H1 (cell line): Measurements from ENCODE around the gene SRRT. TPM values are rescaled to one million over a fixed set of nuclear protein-coding genes. Genes with fewer than 3 reads are reported as not detected.

Experiments
- CTCF ChIA-PET: fragments of 300-600 bp; sonication (Branson Sonifier 250); formaldehyde crosslinking; loops from one replicate; lab custom pipeline; 2021; ENCODE audit not compliant: partially characterized antibody; lab: Charles Lee
- POLR2A ChIA-PET: fragments of 300-600 bp; sonication (Branson Sonifier 250); formaldehyde crosslinking; loops from one replicate; lab custom pipeline; 2021; ENCODE audit warnings: inconsistent platforms; ENCODE audit not compliant: partially characterized antibody; lab: Charles Lee
- DNase-seq, 2 experiments: peaks; one replicate each; pipeline versions ENCODE4 v3.0.0 to v3.0.0-alpha.2; 2010 to 2022; ENCODE audit warnings: low spot score in 2 of 2, low read depth in 1 of 2, mixed read lengths in 1 of 2
- FAIRE-seq: peaks from 2 replicates; lab custom pipeline; 2011; peaks lifted over from hg19 to GRCh38; lab: Jason Lieb, UNC
- H2AFZ ChIP-seq: 2 replicates; pipeline ENCODE4 v1.8.1; 2012; ENCODE audit warnings: low read length, inconsistent platforms
- H2AK5ac ChIP-seq: 2 replicates; pipeline ENCODE4 v1.6.1; 2013; ENCODE audit warnings: low read depth, low read length
- H2BK120ac ChIP-seq: replicated peaks from 2 replicates; pipeline ENCODE3; 2013; ENCODE audit warnings: low read depth, low read length, inconsistent platforms
- H2BK12ac ChIP-seq: 2 replicates; pipeline ENCODE4 v1.6.1; 2013; ENCODE audit warnings: low read depth, low read length
- H2BK15ac ChIP-seq: 2 replicates; pipeline ENCODE4 v1.6.1; 2013; ENCODE audit warnings: low read length
- H2BK20ac ChIP-seq: 2 replicates; pipeline ENCODE4 v1.6.1; 2013; ENCODE audit warnings: low read length
- H2BK5ac ChIP-seq: 2 replicates; pipeline ENCODE4 v1.6.1; 2013; ENCODE audit warnings: low read depth, low read length
- H3K14ac ChIP-seq: 2 replicates; pipeline ENCODE4 v1.6.1; 2013; ENCODE audit warnings: inconsistent platforms; ENCODE audit not compliant: insufficient read length
- H3K18ac ChIP-seq: 2 replicates; pipeline ENCODE4 v1.6.1; 2013; ENCODE audit warnings: low read length; ENCODE audit errors: extremely low read depth
- H3K23ac ChIP-seq: 2 replicates; pipeline ENCODE4 v1.6.1; 2013; ENCODE audit warnings: inconsistent platforms; ENCODE audit not compliant: insufficient read length
- H3K23me2 ChIP-seq: 2 replicates; pipeline ENCODE4 v1.6.1; 2013; ENCODE audit warnings: low read depth, low read length
- H3K27ac ChIP-seq: 2 replicates; pipeline ENCODE4 v1.6.1; 2011; ENCODE audit warnings: low read depth, low read length, inconsistent platforms
- H3K27me3 ChIP-seq, 4 experiments: replicated peaks in 1 of 4; 1 replicate in 1 of 4; 2 replicates in 3 of 4; pipeline versions ENCODE4 v1.6.1 to v1.8.1; 2011 to 2013; ENCODE audit warnings: low read length in 3 of 4, mild to moderate bottlenecking in 3 of 4, inconsistent platforms in 2 of 4, mixed read lengths in 2 of 4, moderate library complexity in 1 of 4; ENCODE audit not compliant: control insufficient read depth in 3 of 4, insufficient read depth in 3 of 4; ENCODE audit errors: extremely low read depth in 1 of 4
- H3K36me3 ChIP-seq, 4 experiments: 2 replicates each; pipeline versions ENCODE4 v1.6.1 to v1.8.1; 2011 to 2013; ENCODE audit warnings: mild to moderate bottlenecking in 4 of 4, low read length in 3 of 4, moderate library complexity in 2 of 4, control low read depth in 1 of 4, inconsistent platforms in 1 of 4; ENCODE audit not compliant: insufficient read depth in 4 of 4, control insufficient read depth in 2 of 4
- H3K4ac ChIP-seq: replicated peaks from 2 replicates; pipeline ENCODE3; 2013; ENCODE audit warnings: low read length, low read depth, mixed read lengths, inconsistent platforms; ENCODE audit not compliant: insufficient read length
- H3K4me1 ChIP-seq, 4 experiments: replicated peaks in 1 of 4; 1 replicate in 1 of 4; 2 replicates in 3 of 4; pipeline versions ENCODE4 v1.6.1 to v1.8.1; 2011 to 2013; ENCODE audit warnings: low read length in 3 of 4, inconsistent platforms in 2 of 4, mixed read lengths in 1 of 4; ENCODE audit not compliant: insufficient read depth in 4 of 4, control insufficient read depth in 3 of 4
- H3K4me2 ChIP-seq, 2 experiments: 2 replicates each; pipeline versions ENCODE4 v1.6.1 to v1.8.1; 2011 to 2013; ENCODE audit warnings: low read depth in 2 of 2, low read length in 2 of 2, control low read depth in 1 of 2, inconsistent platforms in 1 of 2, mild to moderate bottlenecking in 1 of 2; ENCODE audit not compliant: insufficient read depth in 1 of 2
- H3K4me3 ChIP-seq, 4 experiments: fragments of 200-600, 300-600 bp in 1 of 4; sonication (generic), shearing (Covaris generic), sonication (Bioruptor Twin) in 1 of 4; 2 replicates each; pipeline versions ENCODE4 v1.5.1 to v1.8.1; 2011 to 2016; ENCODE audit warnings: low read length in 4 of 4, low read depth in 3 of 4, control low read depth in 2 of 4, inconsistent platforms in 2 of 4, mild to moderate bottlenecking in 2 of 4, mixed read lengths in 1 of 4, moderate library complexity in 1 of 4; ENCODE audit not compliant: insufficient read depth in 2 of 4; ENCODE audit errors: extremely low read depth in 1 of 4
- H3K56ac ChIP-seq: replicated peaks from 2 replicates; pipeline ENCODE3; 2013; ENCODE audit warnings: low read depth, mild to moderate bottlenecking, mixed read lengths, low read length, inconsistent platforms; ENCODE audit not compliant: insufficient read length
- H3K79me1 ChIP-seq: 2 replicates; pipeline ENCODE4 v1.6.1; 2013; ENCODE audit warnings: low read depth, low read length, control low read depth
- H3K79me2 ChIP-seq, 2 experiments: 2 replicates each; pipeline versions ENCODE4 v1.6.1 to v1.8.1; 2012 to 2013; ENCODE audit warnings: low read length in 2 of 2, mild to moderate bottlenecking in 2 of 2, inconsistent platforms in 1 of 2; ENCODE audit not compliant: insufficient read depth in 2 of 2, control insufficient read depth in 1 of 2
- H3K9ac ChIP-seq, 4 experiments: replicated peaks in 1 of 4; 1 replicate in 1 of 4; 2 replicates in 3 of 4; pipeline versions ENCODE4 v1.6.1 to v1.8.1; 2011 to 2013; ENCODE audit warnings: low read depth in 3 of 4, low read length in 3 of 4, control low read depth in 2 of 4, mild to moderate bottlenecking in 2 of 4, moderate library complexity in 2 of 4, inconsistent platforms in 1 of 4; ENCODE audit errors: extremely low read depth in 1 of 4
- H3K9me3 ChIP-seq, 2 experiments: 2 replicates each; pipeline versions ENCODE4 v1.6.1 to v1.8.1; 2012 to 2013; ENCODE audit warnings: mild to moderate bottlenecking in 2 of 2, moderate library complexity in 2 of 2, control low read depth in 1 of 2, inconsistent platforms in 1 of 2, low read depth in 1 of 2, low read length in 1 of 2, mixed read lengths in 1 of 2; ENCODE audit not compliant: insufficient read depth in 2 of 2
- H4K20me1 ChIP-seq, 2 experiments: replicated peaks in 1 of 2; 2 replicates each; pipeline versions ENCODE3 to v1.8.1; 2011 to 2013; ENCODE audit warnings: inconsistent platforms in 2 of 2, low read length in 2 of 2, mild to moderate bottlenecking in 1 of 2; ENCODE audit not compliant: insufficient read depth in 2 of 2, control insufficient read depth in 1 of 2
- H4K5ac ChIP-seq: 2 replicates; pipeline ENCODE4 v1.6.1; 2013; ENCODE audit warnings: low read length, low read depth, mixed read lengths, inconsistent platforms; ENCODE audit not compliant: insufficient read length
- H4K8ac ChIP-seq: 2 replicates; pipeline ENCODE4 v1.8.0; 2013; ENCODE audit warnings: mild to moderate bottlenecking, moderate library complexity, low read length, inconsistent platforms; ENCODE audit not compliant: insufficient read depth; ENCODE audit errors: extremely low read depth
- H4K91ac ChIP-seq: replicated peaks from 2 replicates; pipeline ENCODE3; 2013; ENCODE audit warnings: low read length, mixed read lengths, inconsistent platforms; ENCODE audit not compliant: insufficient read length
- HDAC6 ChIP-seq: IDR thresholded peaks from one replicate; pipeline ENCODE4 v1.7.1; 2012; ENCODE audit warnings: low read depth, mild to moderate bottlenecking, inconsistent platforms, low read length, moderate library complexity
- NRF1 ChIP-seq: IDR thresholded peaks from 2 replicates; pipeline ENCODE4 v1.6.1; 2011; ENCODE audit warnings: mild to moderate bottlenecking, low read depth, low read length, improper control_type of control experiment
- TEAD4 ChIP-seq: IDR thresholded peaks from 2 replicates; pipeline ENCODE4 v1.6.1; 2012; ENCODE audit warnings: low read depth, low read length, inconsistent platforms, mixed read lengths
- WGBS, 2 experiments: shearing (Covaris generic) in 1 of 2; methylation state at CpG; one replicate each; pipeline versions ENCODE4 v1.1.6 to v1.1.7; 2013 to 2015; ENCODE audit warnings: low lambda C conversion rate in 2 of 2, mixed read lengths in 2 of 2, inconsistent platforms in 1 of 2, low coverage in 1 of 2, missing lambda C conversion rate in 1 of 2; ENCODE audit not compliant: insufficient replicate concordance in 2 of 2, insufficient coverage in 1 of 2, insufficient read length in 1 of 2; ENCODE audit errors: extremely low coverage in 1 of 2, missing lambda C conversion rate in 1 of 2; 5-methylcytosine and 5-hydroxymethylcytosine counted together
- polyA plus RNA-seq, 7 experiments: library from polyadenylated mRNA; depleted of rRNA in 3 of 7; stranded (reverse) in 5 of 7; unstranded in 2 of 7; fragments of >200 nt in 5 of 7; fragments of 200-250 nt in 2 of 7; gene quantifications; 1 replicate in 5 of 7; 2 replicates in 1 of 7; 4 replicates in 1 of 7; pipeline versions ENCODE4 v1.2.1 to v1.2.3, GENCODE V29; 2011 to 2013; ENCODE audit warnings: missing spikeins in 2 of 7, mixed read lengths in 2 of 7
- total RNA-seq: library from RNA; stranded (reverse); fragmentation: NEBNext Ultra II Directional; extraction: Animal tissue kit (Norgen Biotek cat#: 25700); gene quantifications from 2 replicates; pipeline ENCODE4 v1.2.1, GENCODE V29; 2021
- TF ChIP-seq, protein P1 (sequence below): IDR thresholded peaks from 2 replicates; pipeline ENCODE4 v1.6.1; 2012; ENCODE audit warnings: low read length, inconsistent platforms
- TF ChIP-seq, protein P2 (sequence below), 3 experiments: IDR thresholded peaks; 1 replicate in 2 of 3; 2 replicates in 1 of 3; pipeline versions ENCODE4 v1.5.1 to v1.6.1; 2011; ENCODE audit warnings: low read length in 3 of 3, mild to moderate bottlenecking in 3 of 3, inconsistent platforms in 2 of 3, low read depth in 1 of 3, moderate library complexity in 1 of 3; ENCODE audit not compliant: insufficient read depth in 1 of 3; ENCODE audit errors: control extremely low read depth in 1 of 3

Gene SRRT
- total and polyA plus RNA-seq, 2 of the 8 experiments (the other 6 are each of a cell fraction or from before 2014, with no cell fraction given), result 66.7 to 237 TPM

GRCh38 chr7:100880645-100881044, 5.7 kb downstream of the SRRT start:
- no peak overlapping the region for H3K4me3 ChIP-seq
- H3K56ac ChIP-seq, result no peak overlapping the region
- H2BK5ac ChIP-seq, result no peak overlapping the region
- no peak overlapping the region for H3K18ac ChIP-seq
- DNase-seq (no peak), FAIRE-seq (no peak)
- no peak overlapping the region for H2BK120ac ChIP-seq
- H2BK15ac ChIP-seq, result no peak overlapping the region
- H3K4ac ChIP-seq, result no peak overlapping the region
- H3K36me3 ChIP-seq, result peaks cover 40 to 71% (median 51%) of the 10 kb centered on the region in 4 experiments
- no peak overlapping the region for H2AFZ ChIP-seq
- POLR2A ChIA-PET, result interaction anchor here (0.6 to 15.1 kb wide), 5 partner anchors 6 to 83 kb away, joined by 3 to 313 read pairs (median 8); partner anchors contain the start of genes TRIP6 and UFSP1
- CTCF ChIA-PET, result interaction anchor here (0.7 kb wide), 1 partner anchor 412 kb away, joined by 3 read pairs; no protein-coding TSS in a partner anchor
- H3K79me1 ChIP-seq, result peaks cover 13% of the 10 kb centered on the region
- no peak overlapping the region for H2BK12ac ChIP-seq
- H4K20me1 ChIP-seq, result peaks cover 19 to 23% of the 10 kb centered on the region in 2 experiments
- H4K8ac ChIP-seq, result no peak overlapping the region; the same call in 1 of the 2 replicates
- no peak overlapping the region for H3K4me2 ChIP-seq
- H3K23ac ChIP-seq, result no peak overlapping the region
- H4K91ac ChIP-seq, result no peak overlapping the region
- peaks cover 0 to 5% (median 0%) of the 10 kb centered on the region in 4 experiments; a peak in 1 of 7 replicates for H3K4me1 ChIP-seq
- H3K27ac ChIP-seq, result no peak overlapping the region
- H3K27me3 ChIP-seq, result no peaks in the 10 kb centered on the region; a peak in 1 of 7 replicates
- no peak overlapping the region for H3K9ac ChIP-seq
- no peak overlapping the region for H4K5ac ChIP-seq
- H3K14ac ChIP-seq, result no peak overlapping the region
- H3K9me3 ChIP-seq, result no peaks in the 10 kb centered on the region
- no peak overlapping the region for H2BK20ac ChIP-seq
- H3K79me2 ChIP-seq, result peaks cover 27 to 69% of the 10 kb centered on the region in 2 experiments
- peaks cover 3% of the 10 kb centered on the region for H3K23me2 ChIP-seq
- TF ChIP-seq, protein P1, sequence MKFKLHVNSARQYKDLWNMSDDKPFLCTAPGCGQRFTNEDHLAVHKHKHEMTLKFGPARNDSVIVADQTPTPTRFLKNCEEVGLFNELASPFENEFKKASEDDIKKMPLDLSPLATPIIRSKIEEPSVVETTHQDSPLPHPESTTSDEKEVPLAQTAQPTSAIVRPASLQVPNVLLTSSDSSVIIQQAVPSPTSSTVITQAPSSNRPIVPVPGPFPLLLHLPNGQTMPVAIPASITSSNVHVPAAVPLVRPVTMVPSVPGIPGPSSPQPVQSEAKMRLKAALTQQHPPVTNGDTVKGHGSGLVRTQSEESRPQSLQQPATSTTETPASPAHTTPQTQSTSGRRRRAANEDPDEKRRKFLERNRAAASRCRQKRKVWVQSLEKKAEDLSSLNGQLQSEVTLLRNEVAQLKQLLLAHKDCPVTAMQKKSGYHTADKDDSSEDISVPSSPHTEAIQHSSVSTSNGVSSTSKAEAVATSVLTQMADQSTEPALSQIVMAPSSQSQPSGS, result no peak
- TF ChIP-seq HDAC6 (no peak), NRF1 (no peak), TEAD4 (no peak)
- TF ChIP-seq, protein P2, sequence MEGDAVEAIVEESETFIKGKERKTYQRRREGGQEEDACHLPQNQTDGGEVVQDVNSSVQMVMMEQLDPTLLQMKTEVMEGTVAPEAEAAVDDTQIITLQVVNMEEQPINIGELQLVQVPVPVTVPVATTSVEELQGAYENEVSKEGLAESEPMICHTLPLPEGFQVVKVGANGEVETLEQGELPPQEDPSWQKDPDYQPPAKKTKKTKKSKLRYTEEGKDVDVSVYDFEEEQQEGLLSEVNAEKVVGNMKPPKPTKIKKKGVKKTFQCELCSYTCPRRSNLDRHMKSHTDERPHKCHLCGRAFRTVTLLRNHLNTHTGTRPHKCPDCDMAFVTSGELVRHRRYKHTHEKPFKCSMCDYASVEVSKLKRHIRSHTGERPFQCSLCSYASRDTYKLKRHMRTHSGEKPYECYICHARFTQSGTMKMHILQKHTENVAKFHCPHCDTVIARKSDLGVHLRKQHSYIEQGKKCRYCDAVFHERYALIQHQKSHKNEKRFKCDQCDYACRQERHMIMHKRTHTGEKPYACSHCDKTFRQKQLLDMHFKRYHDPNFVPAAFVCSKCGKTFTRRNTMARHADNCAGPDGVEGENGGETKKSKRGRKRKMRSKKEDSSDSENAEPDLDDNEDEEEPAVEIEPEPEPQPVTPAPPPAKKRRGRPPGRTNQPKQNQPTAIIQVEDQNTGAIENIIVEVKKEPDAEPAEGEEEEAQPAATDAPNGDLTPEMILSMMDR (IDR thresholded peaks at IDR 0.05; ENCODE audit: control extremely low read depth in 1 of 3, insufficient read depth in 1 of 3, low read depth in 1 of 3, low read length in 3 of 3), result no peak
- TF ChIP-seq, all 59 proteins: peak for 0
- no peak overlapping the region for H2AK5ac ChIP-seq
- WGBS, 2 experiments, result 97% methylated on average over 7 of the region's 7 CpGs; no CpG with 5 or more reads in 1 of the 2 experiments
